Measurements from ENCODE around the gene CD24.
"Not testable (repeated sequence)": the region's sequence is repeated elsewhere in the genome, so short reads cannot be mapped to it uniquely, and the experiment has no call there.

CD24 gene

DNA sequence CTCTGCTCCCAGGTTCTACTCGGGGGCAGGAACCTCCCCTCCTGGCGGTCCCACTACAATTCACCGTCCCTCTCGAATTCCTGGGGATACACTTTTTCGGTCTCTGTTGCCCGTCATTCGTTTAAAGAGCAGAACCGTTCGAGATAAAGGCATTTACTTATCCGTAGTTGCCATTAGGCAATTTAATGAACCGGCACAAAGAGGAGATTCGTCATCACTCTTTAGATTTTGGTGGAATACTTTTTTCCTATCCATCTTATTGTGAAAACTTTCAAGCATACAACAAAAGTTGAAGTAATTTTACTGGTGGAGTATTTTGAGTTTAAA is 1.2 kb upstream of the CD24 start:
- peak; percentile 53 for DNase-seq (ENCODE audit: low read depth)
- TF ChIP-seq, protein P1, sequence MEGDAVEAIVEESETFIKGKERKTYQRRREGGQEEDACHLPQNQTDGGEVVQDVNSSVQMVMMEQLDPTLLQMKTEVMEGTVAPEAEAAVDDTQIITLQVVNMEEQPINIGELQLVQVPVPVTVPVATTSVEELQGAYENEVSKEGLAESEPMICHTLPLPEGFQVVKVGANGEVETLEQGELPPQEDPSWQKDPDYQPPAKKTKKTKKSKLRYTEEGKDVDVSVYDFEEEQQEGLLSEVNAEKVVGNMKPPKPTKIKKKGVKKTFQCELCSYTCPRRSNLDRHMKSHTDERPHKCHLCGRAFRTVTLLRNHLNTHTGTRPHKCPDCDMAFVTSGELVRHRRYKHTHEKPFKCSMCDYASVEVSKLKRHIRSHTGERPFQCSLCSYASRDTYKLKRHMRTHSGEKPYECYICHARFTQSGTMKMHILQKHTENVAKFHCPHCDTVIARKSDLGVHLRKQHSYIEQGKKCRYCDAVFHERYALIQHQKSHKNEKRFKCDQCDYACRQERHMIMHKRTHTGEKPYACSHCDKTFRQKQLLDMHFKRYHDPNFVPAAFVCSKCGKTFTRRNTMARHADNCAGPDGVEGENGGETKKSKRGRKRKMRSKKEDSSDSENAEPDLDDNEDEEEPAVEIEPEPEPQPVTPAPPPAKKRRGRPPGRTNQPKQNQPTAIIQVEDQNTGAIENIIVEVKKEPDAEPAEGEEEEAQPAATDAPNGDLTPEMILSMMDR (IDR thresholded peaks at IDR 0.05; ENCODE audit: insufficient read depth, low read depth, low read length, missing control alignments): no peak
- H3K4me3 ChIP-seq (ENCODE audit: low read length): peak overlapping the region; percentile 43

DNA sequence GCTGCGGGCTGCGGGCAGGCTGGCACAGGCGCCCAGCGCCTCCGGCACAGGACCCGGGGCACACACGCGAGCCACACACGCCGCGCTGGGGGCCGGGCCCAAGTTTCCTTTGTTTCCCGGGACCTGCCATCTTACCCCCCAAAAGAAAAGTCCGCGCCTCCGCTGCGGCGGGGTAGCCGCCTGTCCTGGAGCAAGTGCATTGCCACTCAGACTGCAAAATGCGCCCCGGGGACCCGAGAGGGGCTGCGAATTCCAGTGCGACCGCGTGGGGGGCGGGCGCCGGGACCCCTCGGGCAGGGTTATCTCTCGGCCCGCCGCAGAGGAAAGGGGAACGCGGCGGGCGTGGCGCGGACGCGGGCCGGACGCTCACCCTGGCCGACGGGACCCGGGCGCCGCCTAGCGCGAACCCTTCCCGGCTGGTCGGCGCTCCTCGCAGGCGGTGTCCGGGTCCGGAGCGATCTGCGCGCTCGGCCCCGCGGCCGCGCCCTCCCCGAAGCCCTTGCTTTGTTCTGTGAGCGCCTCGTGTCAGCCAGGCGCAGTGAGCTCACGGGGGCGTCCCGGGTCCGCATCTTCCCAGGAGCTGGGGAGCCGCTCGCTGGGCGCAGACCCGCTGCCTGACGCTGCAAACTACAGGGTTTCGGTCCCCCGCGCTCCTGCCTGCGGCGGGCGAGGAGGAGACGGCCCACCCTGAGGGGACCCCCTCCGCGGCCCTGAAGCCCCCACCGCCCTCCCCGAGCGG is 639 bp upstream of the CD24 start:
- TF ChIP-seq, protein P1 (IDR thresholded peaks at IDR 0.05; ENCODE audit: insufficient read depth, low read depth, low read length, missing control alignments): no peak
- H3K4me3 ChIP-seq (ENCODE audit: low read length): peak overlapping the region; percentile 66
- DNase-seq (ENCODE audit: low read depth): peak; percentile 71

DNA sequence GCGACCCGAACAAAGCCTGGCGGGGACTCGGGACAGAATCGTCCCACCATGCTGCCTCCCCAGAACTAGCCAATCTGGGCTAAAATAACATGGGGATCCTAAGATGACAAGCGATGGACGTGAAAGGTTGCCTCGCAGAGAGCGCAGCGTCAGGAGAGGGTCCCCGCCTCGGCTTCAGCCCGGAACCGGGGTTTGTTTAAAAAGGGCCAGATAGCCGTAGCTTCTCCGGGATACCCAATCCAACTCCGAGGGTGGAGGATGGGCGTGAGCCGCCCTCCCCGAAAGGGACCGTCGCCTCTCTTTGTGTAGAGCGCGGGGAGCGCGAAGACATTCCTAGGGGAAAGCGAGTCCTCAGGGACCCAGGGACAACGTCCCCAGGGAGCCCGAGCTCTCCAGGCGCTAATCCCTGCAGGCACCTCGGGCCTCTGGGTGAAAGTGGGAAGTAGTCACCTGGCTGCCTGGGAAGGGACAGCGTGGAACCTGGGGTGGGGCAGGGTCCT is 643 bp downstream of the CD24 start:
- H3K4me3 ChIP-seq (ENCODE audit: low read length): peak overlapping the region; percentile 98
- TF ChIP-seq, protein P1 (IDR thresholded peaks at IDR 0.05; ENCODE audit: insufficient read depth, low read depth, low read length, missing control alignments): no peak
- DNase-seq (ENCODE audit: low read depth): peak; percentile 20

DNA sequence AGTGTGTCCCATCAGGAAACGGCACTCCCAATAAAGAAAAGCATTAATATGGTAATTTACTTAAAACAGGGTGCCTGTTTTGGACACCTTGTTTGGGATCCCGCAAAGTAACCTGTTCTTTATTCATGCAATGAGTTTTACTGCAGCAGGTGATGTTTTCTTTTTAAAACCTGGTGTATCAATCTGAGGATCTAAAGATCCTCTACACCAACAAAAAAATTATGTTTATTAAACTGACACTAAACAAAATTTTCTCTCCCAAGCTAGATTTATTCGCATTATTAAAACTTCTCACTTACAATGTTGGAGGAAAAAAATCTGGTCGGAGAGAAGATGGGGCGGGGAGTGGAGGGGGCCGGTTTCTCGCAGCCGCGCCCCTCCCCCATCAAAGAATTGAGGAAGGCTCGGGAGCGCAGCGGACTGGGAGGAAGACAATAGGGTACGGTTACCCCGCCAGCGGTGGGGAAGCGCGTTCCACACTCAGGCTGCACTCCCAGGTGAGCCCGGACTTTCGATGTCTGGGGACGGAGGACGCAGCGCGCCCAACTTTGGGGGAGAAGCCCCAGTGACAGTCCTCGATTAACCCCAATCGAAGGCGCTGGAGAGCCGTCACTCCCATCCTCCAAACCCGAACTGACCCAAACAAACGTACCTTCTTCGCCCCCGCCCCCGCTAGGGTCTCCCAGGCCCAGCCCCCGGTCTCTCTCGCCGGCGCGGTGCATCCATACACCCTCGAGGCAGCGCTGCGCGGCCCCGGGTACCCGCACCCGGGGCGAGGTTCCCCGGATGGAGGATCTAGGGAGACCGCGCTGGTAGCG is 1.3 kb downstream of the CD24 start:
- peak overlapping the region; percentile 98 for H3K4me3 ChIP-seq (ENCODE audit: low read length)
- DNase-seq (ENCODE audit: low read depth): peak; percentile 27
- TF ChIP-seq, protein P1 (IDR thresholded peaks at IDR 0.05; ENCODE audit: insufficient read depth, low read depth, low read length, missing control alignments): no peak

DNA sequence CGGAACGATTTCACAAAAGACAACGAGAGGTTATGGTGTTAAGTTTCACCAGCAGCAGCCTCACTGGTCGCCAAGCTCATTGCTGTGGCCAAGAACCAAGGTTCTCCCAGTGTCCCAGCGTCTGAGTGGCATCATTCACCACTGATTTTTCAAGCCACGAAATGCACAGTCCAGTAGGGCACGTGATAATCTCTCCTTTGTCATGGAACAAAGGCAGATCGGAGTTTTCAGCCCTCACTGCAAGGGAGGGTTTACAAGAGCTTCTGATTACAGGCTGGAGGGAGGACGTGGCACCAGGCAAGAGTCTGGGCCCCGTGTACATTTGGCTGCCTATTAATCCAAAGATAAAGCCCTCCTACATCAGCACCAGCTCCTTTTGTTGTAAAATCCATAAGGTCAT is 2.0 kb downstream of the CD24 start:
- peak; percentile 28 for DNase-seq (ENCODE audit: low read depth)
- H3K4me3 ChIP-seq (ENCODE audit: low read length): peak overlapping the region; percentile 98
- TF ChIP-seq, protein P1 (IDR thresholded peaks at IDR 0.05; ENCODE audit: insufficient read depth, low read depth, low read length, missing control alignments): no peak

DNA sequence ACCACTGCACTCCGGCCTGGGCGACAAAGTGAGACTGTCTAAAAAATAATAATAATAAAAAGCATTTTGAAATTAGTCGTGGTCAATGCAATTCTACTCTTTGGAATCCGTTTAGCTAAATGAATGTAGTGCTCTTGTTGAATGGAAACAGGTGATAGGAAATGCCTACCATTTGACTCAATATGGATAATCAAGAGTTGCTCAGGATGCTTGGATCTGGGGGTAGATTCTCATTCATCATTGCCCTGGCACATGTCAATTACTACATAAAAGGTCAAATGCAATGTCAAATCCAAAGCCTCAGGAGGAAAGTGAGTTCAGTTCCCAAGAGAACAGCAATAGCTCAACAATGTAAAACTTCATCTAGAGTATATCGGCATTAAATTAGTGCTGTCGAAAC is 3.8 kb downstream of the CD24 start:
- not testable (repeated sequence) for H3K4me3 ChIP-seq (ENCODE audit: low read length); DNase-seq (ENCODE audit: low read depth)

DNA sequence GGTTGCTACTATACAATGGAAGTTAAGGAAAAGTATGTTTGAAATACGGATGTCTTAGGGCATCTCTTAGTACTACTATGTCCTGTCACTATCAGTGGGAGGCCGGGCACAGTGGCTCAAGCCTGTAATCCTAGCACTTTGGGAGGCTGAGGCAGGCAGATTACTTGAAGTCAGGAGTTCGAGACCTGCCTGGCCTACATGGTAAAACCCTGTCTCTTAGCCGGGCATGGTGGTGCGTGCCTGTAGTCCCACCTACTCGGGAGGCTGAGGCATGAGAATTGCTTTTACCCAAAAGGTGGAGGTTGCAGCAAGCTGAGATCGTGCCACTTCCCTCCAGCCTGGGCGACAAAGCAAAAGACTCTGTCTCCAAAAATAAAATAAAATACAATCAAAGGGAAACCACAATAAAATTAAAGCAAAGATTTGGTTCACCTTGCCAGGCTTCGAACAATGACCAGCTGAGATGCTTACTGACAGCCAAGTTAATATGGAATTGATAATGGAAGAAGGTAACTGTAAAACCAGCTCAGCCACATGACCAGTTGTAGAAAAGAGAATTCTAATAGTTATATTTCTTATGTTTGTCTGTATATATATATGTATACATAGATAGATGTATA is 6.5 kb downstream of the CD24 start:
- no peak for DNase-seq (ENCODE audit: low read depth)
- H3K4me3 ChIP-seq (ENCODE audit: low read length): no peak overlapping the region
- TF ChIP-seq, protein P1 (IDR thresholded peaks at IDR 0.05; ENCODE audit: insufficient read depth, low read depth, low read length, missing control alignments): no peak
